GM12864 (cell line): ENCODE results near the gene HID1.

Source experiments
- DNase-seq: peaks from one replicate; pipeline ENCODE4 v3.0.0-alpha.2; 2011; ENCODE audit warnings: low read depth
- H3K4me3 ChIP-seq: 2 replicates; pipeline ENCODE4 v1.5.1; 2011; ENCODE audit warnings: mild to moderate bottlenecking, low read depth, low read length, control low read depth
- TF ChIP-seq, protein P1 (sequence below): IDR thresholded peaks from 2 replicates; pipeline ENCODE4 v1.5.1; 2011; ENCODE audit warnings: low read depth, mild to moderate bottlenecking, moderate library complexity, low read length, control low read depth, inconsistent platforms; ENCODE audit errors: missing control alignments

The HID1 gene

DNA sequence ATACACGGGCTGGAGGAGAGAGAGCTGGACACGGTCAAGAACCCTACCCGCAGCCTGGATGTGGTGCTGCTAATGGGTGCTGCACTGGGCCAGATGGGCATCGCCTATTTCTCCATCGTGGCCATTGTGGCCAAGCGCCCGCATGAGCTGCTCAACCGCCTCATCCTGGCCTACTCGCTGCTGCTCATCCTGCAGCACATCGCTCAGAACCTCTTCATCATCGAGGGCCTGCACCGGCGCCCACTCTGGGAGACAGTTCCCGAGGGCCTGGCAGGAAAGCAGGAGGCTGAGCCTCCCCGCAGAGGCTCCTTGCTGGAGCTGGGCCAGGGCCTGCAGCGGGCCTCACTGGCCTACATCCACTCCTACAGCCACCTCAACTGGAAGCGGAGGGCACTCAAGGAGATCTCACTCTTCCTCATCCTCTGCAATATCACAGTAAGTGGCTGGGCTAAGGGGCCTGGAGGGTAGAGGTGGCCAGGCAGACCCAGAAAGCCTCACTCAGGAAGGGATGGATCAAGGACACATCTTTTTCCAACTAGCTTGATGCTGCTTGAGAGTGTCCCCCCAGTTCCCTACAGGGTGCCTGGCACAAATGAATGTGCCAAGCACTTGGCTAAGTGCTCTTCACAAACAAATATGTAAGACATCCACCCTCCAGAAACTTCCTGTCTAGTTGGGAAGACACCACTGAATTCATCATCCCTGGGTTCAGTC, 25.4 kb downstream of the HID1 start:
- no peak overlapping the region for H3K4me3 ChIP-seq
- DNase-seq: no peak
- TF ChIP-seq, protein P1, sequence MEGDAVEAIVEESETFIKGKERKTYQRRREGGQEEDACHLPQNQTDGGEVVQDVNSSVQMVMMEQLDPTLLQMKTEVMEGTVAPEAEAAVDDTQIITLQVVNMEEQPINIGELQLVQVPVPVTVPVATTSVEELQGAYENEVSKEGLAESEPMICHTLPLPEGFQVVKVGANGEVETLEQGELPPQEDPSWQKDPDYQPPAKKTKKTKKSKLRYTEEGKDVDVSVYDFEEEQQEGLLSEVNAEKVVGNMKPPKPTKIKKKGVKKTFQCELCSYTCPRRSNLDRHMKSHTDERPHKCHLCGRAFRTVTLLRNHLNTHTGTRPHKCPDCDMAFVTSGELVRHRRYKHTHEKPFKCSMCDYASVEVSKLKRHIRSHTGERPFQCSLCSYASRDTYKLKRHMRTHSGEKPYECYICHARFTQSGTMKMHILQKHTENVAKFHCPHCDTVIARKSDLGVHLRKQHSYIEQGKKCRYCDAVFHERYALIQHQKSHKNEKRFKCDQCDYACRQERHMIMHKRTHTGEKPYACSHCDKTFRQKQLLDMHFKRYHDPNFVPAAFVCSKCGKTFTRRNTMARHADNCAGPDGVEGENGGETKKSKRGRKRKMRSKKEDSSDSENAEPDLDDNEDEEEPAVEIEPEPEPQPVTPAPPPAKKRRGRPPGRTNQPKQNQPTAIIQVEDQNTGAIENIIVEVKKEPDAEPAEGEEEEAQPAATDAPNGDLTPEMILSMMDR: no peak

DNA sequence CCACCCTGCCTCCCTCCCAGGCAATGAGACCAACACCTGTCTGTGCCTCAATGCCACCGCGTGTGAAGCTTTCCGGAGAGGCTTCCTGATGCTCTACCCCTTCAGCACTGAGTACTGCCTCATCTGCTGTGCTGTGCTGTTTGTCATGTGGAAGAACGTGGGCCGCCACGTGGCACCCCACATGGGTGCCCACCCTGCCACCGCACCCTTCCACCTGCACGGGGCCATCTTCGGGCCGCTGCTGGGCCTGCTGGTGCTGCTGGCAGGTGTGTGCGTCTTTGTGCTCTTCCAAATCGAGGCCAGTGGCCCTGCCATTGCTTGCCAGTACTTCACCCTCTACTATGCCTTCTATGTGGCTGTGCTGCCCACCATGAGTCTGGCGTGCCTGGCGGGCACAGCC, 25.9 kb downstream of the HID1 start:
- no peak overlapping the region for H3K4me3 ChIP-seq
- DNase-seq: no peak
- TF ChIP-seq, protein P1: no peak

DNA sequence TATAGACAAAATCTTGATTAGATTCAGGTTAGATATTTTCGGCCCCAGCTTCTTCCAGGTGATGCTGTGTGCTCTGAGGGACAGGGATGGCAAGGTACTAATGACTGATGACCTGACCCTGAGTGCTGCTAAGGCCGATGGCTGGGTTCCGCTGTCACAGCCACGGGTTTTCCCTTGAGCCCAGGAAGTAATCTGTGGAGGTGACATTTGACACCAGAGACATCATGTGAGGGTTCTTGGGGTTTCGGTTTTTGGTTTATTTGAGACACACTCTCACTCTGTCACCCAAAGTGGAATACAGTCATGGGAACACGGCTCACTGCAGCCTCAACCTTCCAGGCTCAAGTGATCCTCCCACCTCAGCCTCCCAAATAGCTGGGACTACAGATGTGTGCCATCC, 27.0 kb downstream of the HID1 start:
- TF ChIP-seq, protein P1: no peak
- peak overlapping the region; percentile 2; the same call in 1 of the 2 replicates for H3K4me3 ChIP-seq
- DNase-seq: peak; percentile 45

DNA sequence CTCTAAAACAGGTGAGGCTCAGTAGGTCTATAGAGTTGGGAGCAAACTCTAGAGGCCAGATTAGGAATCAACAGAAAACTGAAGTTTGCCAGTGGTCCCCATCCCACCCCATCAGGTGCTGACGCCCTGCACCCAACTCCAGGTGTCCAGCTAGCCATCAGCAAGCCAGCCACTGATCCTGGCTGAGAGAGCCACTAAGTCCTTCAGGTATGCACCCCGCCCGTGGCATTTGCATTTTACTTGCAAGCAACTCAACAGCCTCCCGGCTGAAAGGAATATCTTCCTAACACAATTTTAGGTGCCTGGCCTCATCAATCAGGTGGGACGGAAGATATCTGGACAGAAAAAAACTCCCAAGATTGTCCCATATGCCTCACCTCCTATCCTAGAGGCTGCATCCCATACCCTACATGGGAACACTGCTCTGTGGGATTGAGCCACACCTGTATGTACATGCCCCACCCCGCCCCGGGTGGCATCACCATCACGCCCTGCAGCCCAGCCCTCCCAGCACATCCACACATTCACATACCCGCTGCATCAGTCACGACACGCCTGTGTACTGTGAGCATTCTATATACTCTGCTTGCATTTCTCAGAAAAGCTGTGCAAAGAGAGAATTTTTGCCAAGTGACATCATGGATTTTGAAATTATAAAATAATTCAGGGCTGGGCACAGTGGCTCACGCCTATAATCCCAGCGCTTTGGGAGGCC, 28.6 kb downstream of the HID1 start:
- DNase-seq: no peak
- TF ChIP-seq, protein P1: no peak
- H3K4me3 ChIP-seq: no peak overlapping the region

DNA sequence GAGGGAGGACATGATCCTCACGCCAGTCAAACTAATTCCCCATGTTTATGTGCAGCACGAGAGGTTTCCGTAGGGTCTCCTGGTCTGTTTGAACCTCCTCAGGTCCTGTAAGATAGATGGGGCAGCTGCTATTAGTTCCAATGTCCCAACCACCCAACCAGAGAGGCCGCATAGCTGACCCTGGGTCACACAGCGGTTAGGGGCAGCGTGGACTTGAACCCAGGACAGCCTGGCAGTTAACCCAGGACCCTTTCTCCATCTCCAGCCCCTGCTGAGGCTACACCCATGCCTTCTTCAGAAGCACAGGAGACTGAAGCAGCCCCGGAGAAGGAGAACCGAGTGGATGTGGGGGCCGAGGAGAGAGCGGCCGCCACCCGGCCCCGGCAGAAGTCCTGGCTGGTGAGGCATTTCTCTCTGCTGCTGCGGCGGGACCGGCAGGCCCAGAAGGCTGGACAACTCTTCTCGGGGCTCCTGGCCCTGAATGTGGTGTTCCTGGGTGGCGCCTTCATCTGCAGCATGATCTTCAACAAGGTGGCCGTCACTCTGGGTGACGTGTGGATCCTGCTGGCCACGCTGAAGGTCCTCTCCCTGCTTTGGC, 31.3 kb downstream of the HID1 start:
- TF ChIP-seq, protein P1: no peak
- no peak for DNase-seq
- H3K4me3 ChIP-seq: no peak overlapping the region

DNA sequence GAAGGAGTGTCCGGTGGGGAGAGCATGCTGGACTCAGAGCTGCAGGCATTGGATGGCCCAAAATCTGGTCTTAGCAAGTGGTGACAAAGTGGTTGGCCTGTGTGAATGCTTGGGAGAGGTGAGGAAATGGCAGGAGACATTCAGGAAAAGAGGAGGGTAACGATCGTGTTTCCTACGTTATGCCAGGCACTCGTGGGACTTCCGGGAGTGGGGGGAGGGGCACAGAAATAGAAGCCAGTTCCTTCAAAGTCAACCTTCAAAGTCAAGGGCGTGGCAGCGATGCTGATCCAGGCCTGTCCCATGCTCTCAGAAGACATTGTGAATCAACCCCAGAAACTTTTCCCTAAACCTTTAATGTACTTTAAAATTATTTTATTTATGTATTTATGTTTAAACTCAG, 33.0 kb downstream of the HID1 start:
- no peak for DNase-seq

More for the DNA sequence above, 33.0 kb downstream of the HID1 start:
- no peak overlapping the region for H3K4me3 ChIP-seq
- TF ChIP-seq, protein P1: no peak
